Fibroblast of skin of left biceps (primary cell): ENCODE measurements around the gene GPR160.
A peak's percentile ranks its signal among the peaks of the same experiment; 100 is the strongest.
"Not testable (repeated sequence)": the region's sequence is repeated elsewhere in the genome, so short reads cannot be mapped to it uniquely, and the experiment has no call there.

Experiments
- DNase-seq, 2 experiments: peaks; one replicate each; pipeline ENCODE4 v3.0.0-alpha.2; 2013; ENCODE audit warnings: low read depth in 2 of 2

Gene GPR160

GRCh38 chr3:170037463-170038433 is at the start of gene GPR160:
Gene GPR160, plus strand, starts transcription at chr3:170037995. Its CDS starts 45,978 bp downstream, at chr3:170083973.
- DNase-seq = no peak

- DNase-seq = no peak
Observed at GRCh38 chr3:169990431-169990830, 47.4 kb upstream of the GPR160 start.

- no peak for DNase-seq
Observed at GRCh38 chr3:169992156-169992555, 45.6 kb upstream of the GPR160 start.

GRCh38 chr3:169992781-169993180 is 45.0 kb upstream of the GPR160 start:
- DNase-seq = no peak

GRCh38 chr3:169993761-169994160 is 44.0 kb upstream of the GPR160 start:
- DNase-seq = no peak

GRCh38 chr3:169996063-169996462 is 41.7 kb upstream of the GPR160 start:
- no peak for DNase-seq

GRCh38 chr3:169998668-169999131 is 39.1 kb upstream of the GPR160 start:
- DNase-seq = peak; percentile 33 to 40

- no peak for DNase-seq
Observed at GRCh38 chr3:169999433-169999832, 38.4 kb upstream of the GPR160 start.

- no peak for DNase-seq
Observed at GRCh38 chr3:170000051-170000450, 37.7 kb upstream of the GPR160 start.

- no peak for DNase-seq
Observed at GRCh38 chr3:170002231-170002630, 35.6 kb upstream of the GPR160 start.

GRCh38 chr3:170002879-170003278 is 34.9 kb upstream of the GPR160 start:
- DNase-seq = no peak

GRCh38 chr3:170003881-170004356 is 33.9 kb upstream of the GPR160 start:
- no peak for DNase-seq

- DNase-seq = peak; percentile 12 to 16
Observed at GRCh38 chr3:170007031-170007663, 30.6 kb upstream of the GPR160 start.

GRCh38 chr3:170010498-170010897 is 27.3 kb upstream of the GPR160 start:
- DNase-seq = no peak

- DNase-seq = no peak
Observed at GRCh38 chr3:170012683-170013400, 25.0 kb upstream of the GPR160 start.

GRCh38 chr3:170016057-170016456 is 21.7 kb upstream of the GPR160 start:
- no peak for DNase-seq

GRCh38 chr3:170019306-170019705 is 18.5 kb upstream of the GPR160 start:
- DNase-seq = not testable (repeated sequence)

GRCh38 chr3:170021083-170021482 is 16.7 kb upstream of the GPR160 start:
- no peak for DNase-seq

GRCh38 chr3:170022336-170022735 is 15.5 kb upstream of the GPR160 start:
- DNase-seq = no peak

GRCh38 chr3:170023165-170023564 is 14.6 kb upstream of the GPR160 start:
- DNase-seq = no peak

GRCh38 chr3:170024581-170024980 is 13.2 kb upstream of the GPR160 start:
- no peak for DNase-seq
